ENCODE measurements around the gene ADAMTSL2.

ADAMTSL2 gene

DNA sequence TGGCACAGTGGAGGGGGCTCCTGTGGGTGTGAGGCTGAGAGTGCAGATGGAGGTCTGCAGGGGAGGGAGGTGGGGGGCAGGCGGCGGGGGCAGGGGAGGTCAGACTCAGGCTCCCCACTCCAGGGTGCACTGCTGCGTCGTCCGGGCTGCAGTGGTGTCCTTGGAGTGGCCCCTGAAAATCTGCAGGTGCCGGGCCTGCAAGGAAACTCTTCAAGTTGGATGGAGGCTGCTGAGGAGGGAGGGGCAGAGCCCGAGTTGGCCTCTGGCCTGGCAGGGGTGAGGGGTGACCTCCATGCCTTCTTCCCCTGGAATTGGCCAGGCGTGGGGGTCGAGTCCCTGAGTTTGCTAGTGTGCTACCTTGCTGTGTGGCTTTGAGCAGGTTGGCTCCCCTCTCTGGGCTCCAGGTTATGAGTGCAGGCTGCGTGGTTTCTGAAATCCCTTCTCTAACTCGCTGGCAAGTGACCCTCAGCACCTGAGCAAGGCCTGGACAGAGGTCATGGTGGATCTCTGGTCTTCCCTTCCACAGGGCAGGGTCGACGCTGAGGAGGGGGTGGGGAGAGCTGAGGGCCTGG lies 888 bp downstream of the ADAMTSL2 start:
- DNase-seq (ENCODE audit: low spot score), result no peak

DNA sequence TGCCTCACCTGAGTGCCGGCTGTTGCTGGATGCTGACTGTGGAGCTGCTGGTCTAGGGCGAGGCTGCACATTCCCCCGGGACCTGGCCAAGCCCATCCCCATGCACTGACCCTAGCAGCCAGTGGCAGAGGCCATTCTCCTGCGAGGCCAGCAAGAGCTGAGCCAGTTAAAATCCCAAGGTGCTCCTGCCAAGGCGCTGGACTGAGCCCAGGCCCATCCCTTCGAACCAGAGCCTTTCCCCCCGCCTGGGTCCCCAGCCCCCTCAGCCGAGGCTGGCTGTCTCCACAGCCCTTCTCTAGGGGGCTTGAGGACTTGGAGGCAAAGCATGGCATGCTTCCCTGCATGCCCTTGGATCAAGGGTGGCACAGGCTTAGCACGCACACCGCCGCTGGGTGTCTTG lies 1.6 kb downstream of the ADAMTSL2 start:
- DNase-seq (ENCODE audit: low spot score), result no peak

DNA sequence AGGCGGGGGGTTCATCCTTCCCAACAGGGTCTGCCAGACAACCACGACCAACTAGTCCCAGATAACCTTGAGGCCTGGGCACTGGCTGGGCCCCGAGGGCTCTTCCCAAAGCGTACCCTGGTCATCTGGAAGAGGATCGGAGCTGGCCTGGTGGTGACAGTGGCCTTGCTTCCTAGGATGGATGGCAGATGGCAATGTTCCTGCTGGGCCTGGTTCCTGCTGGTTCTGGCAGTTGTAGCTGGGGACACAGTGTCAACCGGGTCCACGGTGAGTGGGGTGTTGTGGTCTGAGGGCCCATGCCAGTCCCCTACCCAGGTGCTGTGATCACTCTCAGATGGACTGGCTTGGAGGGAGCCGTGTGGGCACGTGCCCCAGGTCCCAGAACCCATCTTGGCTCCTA lies 2.0 kb downstream of the ADAMTSL2 start:
- DNase-seq (ENCODE audit: low spot score), result peak; percentile 77

DNA sequence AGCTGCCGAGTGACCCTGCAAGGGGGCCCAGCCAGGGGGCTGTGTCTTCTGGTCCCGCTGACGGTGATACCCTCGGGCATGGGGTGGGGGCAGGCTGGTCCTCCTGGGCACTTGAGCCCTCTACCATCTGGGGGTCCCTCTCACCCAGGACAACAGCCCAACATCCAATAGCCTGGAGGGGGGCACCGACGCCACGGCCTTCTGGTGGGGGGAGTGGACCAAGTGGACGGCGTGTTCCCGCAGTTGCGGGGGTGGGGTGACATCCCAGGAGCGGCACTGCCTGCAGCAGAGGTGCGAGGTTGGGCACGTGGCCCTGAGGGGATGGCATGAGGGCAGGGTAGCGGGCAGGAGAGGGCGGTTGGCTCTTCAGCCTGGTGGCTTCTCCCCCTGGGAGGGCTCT lies 2.8 kb downstream of the ADAMTSL2 start:
- DNase-seq (ENCODE audit: low spot score), result no peak

DNA sequence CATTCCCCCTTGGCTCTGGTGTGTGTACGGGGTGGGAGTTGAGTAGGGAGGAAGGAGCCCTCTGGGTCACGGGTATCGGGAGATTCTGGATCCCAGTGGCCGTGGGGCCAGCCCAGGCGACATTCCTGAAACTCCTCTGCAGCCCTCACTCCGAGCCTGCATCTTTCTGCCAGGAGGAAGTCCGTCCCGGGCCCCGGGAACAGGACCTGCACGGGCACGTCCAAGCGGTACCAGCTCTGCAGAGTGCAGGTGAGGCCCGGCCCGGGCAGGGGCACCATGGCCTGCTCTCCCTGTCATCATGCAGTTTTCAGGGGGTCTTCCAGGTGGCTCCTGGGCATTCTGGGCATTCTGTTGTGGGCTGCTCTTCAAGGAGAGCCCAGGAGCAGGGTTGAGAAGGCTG lies 3.7 kb downstream of the ADAMTSL2 start:
- DNase-seq (ENCODE audit: low spot score), result no peak

DNA sequence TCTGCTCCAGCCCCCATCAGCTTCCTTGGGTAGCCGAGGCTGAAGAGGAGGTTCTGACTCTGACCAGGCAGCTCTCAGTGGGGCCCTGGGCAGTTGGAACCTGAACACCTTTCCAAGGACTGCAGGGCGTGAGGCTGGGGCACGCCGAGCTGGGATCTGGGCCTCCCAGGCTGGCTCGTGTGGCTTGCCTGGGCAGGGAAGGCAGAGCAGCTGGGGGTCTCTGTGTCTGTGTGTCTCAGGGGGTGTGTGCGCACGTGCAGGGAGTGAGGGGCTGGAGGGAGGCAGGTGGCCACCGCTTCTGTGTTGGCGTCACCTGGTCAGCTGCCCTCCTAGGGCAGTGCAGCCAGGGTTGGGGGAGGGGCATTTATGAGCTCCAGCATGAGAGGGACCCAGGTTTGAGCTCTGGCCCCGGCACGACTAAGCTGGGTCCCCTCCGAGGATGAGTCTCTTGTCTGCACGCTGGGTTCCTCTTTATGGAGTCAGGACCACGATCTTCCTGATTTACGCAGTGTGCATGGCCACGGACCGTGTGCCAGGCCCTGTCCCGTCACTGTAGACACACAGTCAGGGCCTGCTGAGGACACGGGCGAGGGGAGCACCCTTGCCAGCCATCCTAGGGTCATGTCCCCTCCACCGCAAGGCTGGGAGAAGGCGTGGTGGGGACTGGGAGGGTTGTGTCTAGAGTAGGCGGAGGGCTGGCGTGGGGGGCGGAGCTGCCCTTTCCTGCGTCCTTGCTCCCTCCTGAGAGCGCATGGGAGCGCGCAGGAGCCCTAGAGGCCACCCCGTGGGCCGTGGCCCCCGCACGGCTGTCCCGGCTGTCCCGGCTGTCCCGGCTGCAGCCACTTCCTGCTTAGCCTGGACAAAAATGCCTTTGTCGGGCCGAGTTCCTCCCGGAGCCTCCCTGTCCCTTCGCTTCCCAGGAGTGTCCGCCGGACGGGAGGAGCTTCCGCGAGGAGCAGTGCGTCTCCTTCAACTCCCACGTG lies 4.6 kb downstream of the ADAMTSL2 start:
- no peak for DNase-seq (ENCODE audit: low spot score)

DNA sequence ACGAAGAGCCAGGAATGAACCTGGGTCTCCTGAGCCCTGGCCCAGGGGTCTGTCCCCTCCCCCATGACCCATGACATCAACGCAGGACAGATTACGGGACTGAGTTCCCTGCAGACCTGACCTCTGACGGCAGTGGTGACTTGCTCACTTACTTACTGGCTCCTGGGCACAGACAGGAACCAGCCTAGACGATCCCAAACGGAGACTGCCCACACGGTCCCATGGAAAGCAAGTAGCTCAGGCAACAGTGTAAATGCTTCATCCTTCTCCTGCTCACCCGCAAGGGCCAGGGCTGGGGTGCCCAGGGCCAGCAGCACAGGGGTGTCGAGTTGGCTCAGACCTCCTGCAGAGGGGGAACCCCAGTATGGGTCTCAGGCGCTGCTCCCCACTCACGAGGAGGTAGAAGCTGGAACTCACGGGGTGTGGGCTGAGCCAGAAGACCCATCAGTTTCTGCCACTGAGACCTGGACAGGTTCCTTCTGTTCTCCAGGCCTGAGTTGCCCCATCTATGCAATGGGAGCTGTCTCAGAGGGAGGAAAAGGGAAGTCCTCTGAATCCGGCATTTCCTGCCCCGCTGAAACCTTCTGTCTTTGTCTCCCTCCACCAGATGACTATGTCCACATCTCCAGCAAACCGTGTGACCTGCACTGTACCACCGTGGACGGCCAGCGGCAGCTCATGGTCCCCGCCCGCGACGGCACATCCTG lies 5.6 kb downstream of the ADAMTSL2 start:
- DNase-seq (ENCODE audit: low spot score), result no peak

DNA sequence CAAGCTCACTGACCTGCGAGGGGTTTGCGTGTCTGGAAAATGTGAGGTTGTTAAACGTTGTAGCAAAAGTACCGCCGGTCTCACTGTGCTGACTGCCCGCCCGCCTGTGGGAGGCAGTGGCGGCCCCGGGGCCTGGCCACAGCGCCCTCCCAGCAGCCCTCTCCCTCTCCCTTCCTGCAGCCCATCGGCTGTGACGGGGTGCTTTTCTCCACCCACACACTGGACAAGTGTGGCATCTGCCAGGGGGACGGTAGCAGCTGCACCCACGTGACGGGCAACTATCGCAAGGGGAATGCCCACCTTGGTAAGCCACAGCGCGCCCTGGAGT lies 6.2 kb downstream of the ADAMTSL2 start:
- DNase-seq (ENCODE audit: low spot score), result no peak

DNA sequence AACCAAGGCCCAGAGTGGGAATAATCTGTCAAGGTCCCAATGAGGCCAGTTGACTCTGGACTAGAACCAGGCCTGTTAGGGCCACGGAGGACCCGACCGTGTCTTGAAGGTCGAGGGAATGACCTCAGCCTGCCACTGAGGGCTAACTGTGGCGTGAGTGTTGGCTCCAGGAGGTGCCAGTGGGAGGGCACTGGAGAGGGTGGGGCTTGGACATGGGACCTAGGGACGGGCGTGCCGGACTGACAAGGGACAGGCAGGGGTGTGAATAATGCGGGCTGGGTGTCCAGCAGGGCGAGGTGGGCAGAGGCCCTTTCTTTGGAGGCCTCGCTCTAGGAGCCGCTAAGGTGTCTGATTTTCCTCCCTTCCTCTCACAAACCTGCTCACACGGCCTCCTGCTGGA lies 7.5 kb downstream of the ADAMTSL2 start:
- DNase-seq (ENCODE audit: low spot score), result no peak

DNA sequence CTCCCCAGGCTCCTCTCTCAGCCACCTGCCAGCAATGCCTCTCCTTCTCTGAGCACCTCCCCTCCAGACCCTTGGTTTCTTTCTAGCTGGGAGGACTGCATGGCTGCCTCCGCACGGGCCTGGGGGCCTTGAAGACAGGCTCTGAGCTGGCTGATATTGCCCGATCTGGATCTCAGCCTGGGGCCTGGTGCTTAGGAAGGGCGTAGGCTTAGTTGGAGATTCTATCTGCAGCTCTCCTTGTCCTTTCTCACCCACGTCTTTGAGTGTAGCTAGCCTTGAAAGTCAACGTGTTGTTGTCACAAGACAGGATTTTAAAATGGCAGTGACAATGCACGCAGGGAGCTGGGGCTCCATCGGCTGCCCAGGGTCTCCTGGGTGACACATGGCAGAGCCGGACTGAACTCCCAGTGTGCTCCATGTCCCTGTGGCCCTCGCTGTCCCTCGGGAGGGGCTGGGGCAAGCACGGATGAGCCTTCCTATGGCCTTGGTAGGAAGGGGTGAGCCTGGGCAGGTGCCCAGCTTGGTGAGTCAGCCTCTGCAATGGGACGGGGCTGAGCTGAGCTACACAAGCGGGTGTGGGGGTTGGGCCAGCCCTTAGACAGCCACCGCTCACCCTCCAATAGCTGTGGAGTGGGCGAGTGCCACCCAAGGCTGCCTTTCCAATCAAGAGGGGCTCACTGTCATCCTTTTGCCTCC lies 9.4 kb downstream of the ADAMTSL2 start:
- no peak for DNase-seq (ENCODE audit: low spot score)

DNA sequence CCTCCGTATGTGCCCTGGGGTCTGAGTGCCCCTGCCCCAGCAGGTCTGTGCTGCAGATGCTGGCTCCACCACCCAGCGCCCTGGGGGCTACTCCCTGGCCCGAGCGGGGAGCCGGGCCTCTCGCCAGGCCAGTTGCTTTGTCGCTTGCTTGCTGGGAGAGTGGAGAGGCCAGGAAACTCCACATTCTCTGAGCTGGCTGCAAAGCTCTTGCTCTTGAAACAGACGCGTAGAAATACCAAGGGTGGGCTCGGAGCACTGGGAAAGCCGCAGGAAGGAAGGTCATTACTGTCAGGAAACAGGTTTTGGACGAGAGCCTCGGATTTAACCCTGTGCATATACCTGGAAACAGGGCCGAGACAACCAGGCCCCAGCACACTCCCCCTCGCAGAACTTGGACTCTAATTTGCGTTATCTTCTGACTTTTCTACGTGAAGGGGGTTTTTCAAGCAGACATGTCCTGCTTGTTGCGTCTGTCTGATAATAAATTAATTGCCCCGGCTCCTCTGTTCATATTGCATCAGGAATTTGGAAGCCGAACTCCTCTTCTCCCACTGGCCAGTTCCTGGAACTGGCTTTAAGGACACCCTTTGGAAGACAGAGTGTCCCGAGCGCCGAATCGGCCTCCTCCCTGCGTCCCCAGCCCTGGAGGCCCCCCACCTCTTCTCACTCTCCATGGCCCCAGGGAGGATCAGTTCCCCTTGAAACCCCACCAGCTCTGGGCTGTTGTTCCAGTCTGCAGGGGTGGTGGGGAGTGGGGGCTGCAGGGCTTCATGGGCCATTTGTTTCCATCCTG lies 11.2 kb downstream of the ADAMTSL2 start:
- no peak for DNase-seq (ENCODE audit: low spot score)

DNA sequence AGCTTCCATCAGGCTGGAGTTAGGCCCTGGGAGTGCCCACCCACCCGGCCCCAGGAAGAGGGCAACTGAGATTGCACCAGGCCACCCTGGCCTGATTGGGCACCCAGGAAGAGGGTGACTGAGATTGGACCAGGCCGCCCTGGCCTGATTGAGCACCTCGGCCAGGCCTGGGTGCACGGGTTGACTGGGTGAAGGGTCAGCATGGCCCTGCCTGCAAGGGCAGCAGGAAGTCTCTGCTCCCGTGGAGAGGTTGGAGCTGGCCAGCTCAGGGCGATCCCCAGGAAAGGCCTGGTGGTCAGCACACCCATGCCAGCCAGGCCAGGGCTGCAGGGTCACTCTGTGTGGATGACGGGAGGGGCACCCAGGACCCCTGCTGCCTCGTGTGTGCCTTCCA lies 11.8 kb downstream of the ADAMTSL2 start:
- no peak for DNase-seq (ENCODE audit: low spot score)

DNA sequence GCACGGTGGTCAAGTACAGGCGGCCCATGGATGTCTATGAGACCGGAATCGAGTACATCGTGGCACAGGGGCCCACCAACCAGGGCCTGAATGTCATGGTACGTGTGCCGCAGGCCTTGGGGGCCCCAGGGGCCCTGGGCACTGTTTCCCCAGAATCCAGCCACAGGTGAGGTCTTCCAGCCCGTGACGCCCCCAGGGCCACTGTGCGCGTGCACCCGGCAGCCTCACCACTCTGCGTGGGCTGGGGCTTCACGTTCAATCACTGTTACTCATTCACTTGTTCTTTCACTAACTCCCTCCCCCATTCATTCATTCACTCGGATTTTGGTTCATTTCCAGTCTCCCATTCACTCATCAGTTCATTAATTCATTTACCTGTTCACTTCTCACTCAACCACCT lies 12.6 kb downstream of the ADAMTSL2 start:
- DNase-seq (ENCODE audit: low spot score), result no peak

DNA sequence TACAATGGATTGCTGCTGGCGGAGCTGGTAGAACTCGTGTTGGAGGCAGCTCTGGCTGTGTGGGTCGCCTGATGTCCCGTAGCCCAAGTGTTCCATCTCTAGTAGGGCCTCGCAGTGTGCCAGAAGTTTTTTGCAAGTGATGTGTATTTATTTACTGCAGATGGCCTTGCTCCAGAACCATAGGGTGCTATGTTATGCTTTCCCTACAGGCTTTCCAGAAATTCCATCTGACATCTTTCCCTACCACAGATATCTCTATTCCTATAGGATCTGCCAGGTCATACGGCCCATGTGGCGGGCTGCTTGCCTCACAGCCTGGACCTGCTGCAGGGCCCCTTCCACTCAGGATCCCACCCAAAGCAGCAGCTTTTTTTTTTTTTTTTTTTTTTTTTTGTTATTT lies 16.9 kb downstream of the ADAMTSL2 start:
- DNase-seq (ENCODE audit: low spot score), result no peak

DNA sequence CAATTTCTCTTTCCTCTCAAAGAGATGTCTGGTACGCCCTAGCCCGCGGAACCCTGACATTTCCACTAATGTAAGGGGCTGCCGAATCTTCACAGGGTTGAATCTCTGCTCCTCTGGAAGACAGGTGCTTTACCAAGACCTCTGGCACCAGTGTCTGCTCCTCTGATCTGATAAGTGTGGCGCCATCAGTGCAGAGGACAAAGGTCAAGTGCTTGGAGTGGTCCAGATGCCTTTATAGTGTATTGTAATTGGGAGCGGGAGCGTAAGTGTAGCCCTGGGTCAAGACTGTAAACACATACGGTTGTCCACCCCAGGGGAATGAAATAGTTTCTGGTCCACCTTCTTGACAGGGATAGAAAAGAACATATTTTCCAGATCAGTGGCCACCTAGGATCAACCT lies 17.7 kb downstream of the ADAMTSL2 start:
- no peak for DNase-seq (ENCODE audit: low spot score)

DNA sequence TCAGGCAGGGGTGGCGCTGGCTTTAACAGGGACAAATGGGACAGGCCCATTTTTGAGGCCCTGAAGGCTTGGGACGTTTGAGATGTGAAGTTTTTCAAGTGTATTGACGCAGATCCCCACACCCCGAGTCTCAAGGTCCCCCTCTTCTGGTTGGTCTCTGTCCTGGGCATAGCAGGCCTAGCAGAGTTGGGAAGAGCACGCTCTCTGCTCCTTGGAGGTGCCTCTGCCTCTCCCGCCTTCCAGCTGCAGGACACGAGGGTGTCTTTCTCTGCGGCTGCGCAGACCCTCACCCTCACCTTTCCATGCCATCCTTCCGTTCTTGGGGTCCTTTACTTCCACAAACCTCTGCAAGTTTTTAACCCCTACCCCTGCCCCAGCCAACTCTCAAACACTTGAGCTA lies 18.6 kb downstream of the ADAMTSL2 start:
- no peak for DNase-seq (ENCODE audit: low spot score)

DNA sequence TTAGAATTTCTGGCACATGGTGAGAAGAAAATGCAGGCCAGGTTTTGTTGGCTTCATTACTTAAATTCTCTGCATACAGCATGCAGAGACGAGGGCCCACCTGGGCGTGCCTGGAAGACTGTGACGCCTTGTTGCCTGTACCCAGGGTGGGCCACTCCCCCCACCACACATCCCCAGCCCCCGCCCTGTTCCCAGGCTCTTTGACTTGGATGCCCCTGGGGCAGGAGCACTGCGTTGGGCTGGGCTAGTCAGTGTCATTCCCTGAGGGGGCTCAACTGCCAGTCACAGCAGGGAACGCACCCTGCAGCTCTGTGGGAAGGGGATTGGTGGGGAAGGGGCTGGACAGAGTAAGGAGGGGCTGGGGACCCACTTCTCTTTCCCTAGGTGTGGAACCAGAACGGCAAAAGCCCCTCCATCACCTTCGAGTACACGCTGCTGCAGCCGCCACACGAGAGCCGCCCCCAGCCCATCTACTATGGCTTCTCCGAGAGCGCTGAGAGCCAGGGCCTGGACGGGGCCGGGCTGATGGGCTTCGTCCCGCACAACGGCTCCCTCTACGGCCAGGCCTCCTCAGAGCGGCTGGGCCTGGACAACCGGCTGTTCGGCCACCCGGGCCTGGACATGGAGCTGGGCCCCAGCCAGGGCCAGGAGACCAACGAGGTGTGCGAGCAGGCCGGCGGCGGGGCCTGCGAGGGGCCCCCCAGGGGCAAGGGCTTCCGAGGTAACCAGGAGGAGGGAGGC lies 19.6 kb downstream of the ADAMTSL2 start:
- DNase-seq (ENCODE audit: low spot score), result no peak

DNA sequence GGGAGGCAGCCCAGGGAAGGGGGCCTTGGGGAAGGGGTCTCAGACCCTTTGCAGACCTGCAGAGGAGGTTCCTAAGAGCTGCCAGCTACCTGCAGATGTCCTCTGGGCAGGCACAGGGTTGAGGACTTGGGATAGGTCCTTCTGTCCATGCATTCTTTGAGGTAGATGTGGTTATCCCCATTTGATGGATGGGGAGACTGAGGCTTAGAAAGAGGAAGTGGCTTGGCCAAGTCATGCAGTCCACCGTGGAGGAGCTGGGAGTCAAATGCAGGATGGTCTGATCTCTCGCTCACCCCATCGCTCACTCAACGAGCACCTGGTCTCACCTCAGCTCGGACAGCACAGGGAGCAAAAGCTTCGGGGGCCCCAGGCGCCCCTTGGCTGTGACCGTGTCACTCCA lies 20.2 kb downstream of the ADAMTSL2 start:
- no peak for DNase-seq (ENCODE audit: low spot score)

DNA sequence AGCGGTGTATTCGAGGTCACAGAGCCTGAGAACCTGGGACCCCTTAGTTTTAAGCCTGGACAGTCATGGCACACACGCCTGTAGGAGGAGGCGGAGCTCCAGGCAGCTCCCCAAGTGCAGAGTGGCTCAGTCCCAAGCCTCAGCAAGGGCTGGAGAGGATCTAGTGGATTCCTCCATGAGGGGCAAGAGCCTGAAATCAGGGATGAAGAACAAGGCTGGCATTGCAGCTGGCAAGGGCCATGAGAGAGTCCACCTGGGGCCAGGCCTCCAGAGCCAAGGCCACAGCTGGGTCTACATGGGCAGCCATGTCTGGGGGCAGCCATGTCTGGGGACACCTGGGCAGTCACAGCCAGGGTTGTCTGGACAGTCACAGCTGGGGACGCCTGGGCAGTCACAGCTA lies 21.9 kb downstream of the ADAMTSL2 start:
- DNase-seq (ENCODE audit: low spot score), result no peak

DNA sequence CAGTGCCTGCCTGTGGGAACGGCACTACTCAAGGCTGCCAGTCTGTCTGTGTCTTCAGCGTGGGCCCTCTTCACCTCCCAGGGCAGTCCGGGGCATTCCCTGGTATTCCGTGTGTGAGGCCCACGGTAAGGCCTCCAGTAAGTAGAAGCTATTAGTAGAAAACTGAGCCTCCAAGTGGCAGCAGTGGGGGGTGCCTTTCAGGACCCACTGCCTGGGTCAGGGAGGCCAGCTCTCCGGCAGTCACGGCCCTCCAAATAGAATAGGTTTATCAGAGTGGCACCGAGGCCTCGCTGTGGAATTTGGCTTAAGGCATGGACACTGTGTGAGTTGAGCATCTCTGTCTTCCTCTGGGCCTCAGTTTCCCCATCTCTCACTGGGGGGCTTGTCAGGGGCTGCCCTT lies 23.1 kb downstream of the ADAMTSL2 start:
- DNase-seq (ENCODE audit: low spot score), result no peak

All from cerebellar cortex (tissue), 1 donor.